GM21390 (cell line): ENCODE data around the gene KIF21A.
"Not testable (repeated sequence)": the region's sequence is repeated elsewhere in the genome, so short reads cannot be mapped to it uniquely, and the experiment has no call there.

Source experiments
- ATAC-seq: cut with Tn5 transposase; IDR thresholded peaks from one replicate; pipeline ENCODE4 v1.9.1; 2021; ENCODE audit not compliant: unreplicated experiment

KIF21A gene

DNA sequence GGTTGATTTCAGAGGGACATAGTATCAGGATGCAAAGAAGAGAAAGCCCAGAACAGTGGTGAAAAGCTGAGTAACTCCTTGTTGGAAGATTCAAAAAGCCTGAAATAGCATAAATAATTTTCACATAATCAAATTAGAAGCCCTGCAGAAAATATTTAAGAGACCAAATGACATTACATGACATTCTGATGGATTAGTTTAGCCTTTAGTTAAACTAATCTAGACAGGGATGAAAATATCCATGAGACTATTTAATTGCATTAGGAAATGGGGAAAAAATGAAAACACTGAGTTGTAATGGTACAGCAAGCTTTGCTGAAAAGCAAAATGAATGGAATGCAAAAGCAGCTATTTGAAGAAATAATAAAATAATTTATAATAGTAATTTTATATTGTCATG, 91.8 kb downstream of the KIF21A start:
- no peak for ATAC-seq

- no peak for ATAC-seq
These were observed 93.8 kb downstream of the KIF21A start for GRCh38 chr12:39348941-39349626.

DNA sequence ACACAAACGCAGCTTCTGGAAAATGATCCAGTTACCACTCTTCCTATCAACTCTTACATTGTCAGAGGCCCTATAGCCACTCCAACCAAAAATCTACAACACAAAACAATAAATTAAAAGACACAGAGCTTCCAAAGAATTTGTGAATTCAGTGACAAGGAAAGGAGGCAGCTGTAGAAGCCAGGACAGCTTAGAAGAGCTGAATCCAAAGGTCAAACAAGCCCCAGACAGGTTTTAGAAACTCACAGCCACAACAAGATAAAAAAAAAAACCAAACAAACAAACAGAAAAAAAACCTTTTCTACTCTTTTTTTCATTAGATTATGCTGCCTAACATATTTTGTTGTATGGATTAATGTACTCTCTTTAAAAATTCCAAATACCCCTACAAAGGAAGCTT, 94.4 kb downstream of the KIF21A start:
- no peak for ATAC-seq

DNA sequence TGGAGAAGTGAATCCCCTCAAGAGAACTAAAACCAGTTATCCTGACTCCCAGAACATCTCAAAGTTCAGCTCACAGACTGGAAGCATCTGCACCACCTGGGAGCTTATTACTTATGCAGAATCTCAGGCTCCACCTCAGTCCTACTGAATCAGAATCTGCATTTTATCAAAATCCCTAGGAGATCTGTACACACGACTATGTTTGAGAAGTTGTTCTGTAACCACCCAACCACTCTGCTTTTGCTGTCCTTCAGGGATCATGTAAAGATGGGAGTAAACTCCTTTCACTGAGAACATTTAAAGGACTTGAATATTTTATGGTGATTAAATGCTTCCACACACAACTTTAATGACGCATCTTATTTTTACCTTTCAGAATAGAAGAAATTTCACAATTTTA, 98.0 kb downstream of the KIF21A start:
- no peak for ATAC-seq

- ATAC-seq, result no peak
These were observed 99.3 kb downstream of the KIF21A start for GRCh38 chr12:39343665-39344064.

DNA sequence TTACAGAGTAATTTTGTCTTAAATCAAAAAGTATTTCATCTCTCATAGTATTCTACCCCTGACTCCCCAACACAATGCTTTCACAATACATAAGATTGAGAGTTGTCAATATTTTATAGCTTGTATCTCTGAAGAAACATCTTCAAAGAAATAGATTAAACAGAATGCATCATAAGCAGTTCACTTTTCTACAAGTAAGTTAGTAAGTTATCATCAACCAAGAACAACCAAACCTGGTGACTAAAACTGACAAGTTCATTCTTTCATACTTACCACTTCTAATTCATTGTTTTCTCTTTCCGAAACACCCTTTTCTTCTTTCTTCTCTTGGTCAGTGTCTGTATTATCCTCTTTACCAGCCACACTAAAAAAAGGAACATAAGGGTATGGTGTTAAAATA, 101.2 kb downstream of the KIF21A start:
- no peak for ATAC-seq

GRCh38 chr12:39341179-39341578, 101.7 kb downstream of the KIF21A start:
- peak; percentile 59 for ATAC-seq

DNA sequence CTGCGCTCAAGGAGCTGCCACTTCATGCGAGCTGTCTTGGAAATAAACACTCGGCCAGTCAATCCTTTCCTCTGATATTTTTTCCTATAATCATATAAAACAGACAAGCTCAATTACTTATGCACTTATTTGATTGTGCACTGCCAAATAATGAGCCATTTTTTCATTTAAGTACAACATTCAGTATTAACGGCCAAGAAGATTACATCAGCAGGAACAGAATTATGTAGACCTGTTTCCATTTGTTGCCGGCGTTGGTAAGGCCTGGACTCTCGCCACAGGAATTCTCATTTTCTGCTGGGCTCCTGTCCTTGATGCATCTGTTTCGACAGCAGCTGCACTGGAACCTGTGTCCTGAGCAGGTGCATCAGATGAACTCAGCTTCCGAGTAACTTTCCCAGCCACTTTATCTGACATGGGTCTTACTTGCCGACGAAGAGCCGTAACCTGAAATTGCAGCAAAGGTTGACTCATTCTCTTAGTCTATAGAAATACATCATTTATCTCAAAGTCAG, 110.2 kb downstream of the KIF21A start:
- no peak for ATAC-seq

GRCh38 chr12:39331539-39332261, 111.2 kb downstream of the KIF21A start:
- no peak for ATAC-seq

GRCh38 chr12:39329876-39330275, 113.0 kb downstream of the KIF21A start:
- ATAC-seq, result no peak

GRCh38 chr12:39329018-39329417, 113.9 kb downstream of the KIF21A start:
- ATAC-seq, result no peak

GRCh38 chr12:39327965-39328364, 115.0 kb downstream of the KIF21A start:
- no peak for ATAC-seq

- no peak for ATAC-seq
These were observed 115.4 kb downstream of the KIF21A start for GRCh38 chr12:39327510-39327909.

DNA sequence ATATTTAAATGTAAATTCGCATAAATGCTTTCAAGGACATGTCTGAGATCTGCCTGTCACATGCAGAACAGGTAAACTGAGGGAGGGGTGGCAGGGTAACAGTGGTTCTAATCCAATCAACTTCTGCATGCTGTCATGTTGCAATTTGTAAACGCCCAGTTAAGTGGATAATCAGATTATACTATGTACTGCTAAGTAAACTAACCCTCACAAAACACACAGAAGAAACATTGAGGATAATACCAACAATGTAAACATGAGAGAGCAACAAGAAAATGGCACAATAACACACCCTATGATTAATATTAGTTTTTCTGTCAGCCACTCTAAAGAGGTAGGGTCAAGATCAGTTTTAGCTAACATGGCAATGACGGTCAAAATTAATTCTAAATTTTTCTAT, 123.7 kb downstream of the KIF21A start:
- ATAC-seq, result no peak

- no peak for ATAC-seq
These were observed 128.4 kb downstream of the KIF21A start for GRCh38 chr12:39314547-39314946.

- ATAC-seq, result no peak
These were observed 133.4 kb downstream of the KIF21A start for GRCh38 chr12:39309516-39309915.

- ATAC-seq, result no peak
These were observed 141.5 kb downstream of the KIF21A start for GRCh38 chr12:39301422-39301821.

GRCh38 chr12:39300799-39301198, 142.1 kb downstream of the KIF21A start:
- ATAC-seq, result no peak

DNA sequence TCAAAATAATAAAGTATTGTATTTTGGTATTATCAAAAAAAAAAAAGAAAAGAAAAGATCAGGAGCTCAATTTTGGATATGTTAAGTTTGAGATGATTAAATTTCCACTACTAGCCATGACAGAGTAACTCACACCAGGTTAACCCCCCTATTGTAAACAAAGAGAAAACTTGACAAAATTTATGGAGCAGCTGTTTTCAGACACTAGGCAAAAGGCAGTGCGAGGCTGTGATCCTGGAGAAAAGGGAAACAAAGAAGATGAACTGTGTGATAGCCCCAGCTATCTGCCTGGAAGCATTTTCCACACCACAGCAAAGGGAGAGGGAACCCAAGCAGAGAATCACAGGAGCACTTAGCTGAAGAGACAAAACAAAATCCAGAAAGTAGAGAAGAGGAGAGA, 145.0 kb downstream of the KIF21A start:
- no peak for ATAC-seq

DNA sequence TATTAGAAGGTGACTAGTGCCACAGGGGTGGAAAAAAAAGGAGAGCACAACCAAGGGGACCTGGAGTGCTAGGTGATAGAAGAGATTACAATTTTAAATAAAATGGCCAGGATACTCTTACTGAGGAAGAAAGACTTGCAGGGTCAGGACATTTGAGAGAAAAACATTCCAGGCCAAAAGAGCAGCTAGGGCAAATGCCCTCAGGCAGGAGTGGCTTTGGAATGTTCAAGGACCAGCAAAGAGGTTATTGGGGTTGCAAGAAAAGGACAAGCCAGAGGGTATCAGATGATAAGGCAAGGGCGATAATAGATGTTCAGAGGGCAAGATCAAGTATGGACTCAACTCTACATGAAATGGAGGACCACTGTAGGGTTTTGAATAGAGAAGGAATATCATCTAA, 146.4 kb downstream of the KIF21A start:
- no peak for ATAC-seq

GRCh38 chr12:39295593-39295992, 147.3 kb downstream of the KIF21A start:
- not testable (repeated sequence) for ATAC-seq

GRCh38 chr12:39294715-39295114, 148.2 kb downstream of the KIF21A start:
- no peak for ATAC-seq
